WTC11 (cell line): ENCODE data around the gene TIMM13. TPM values are rescaled to one million over a fixed set of nuclear protein-coding genes. Genes with fewer than 3 reads are reported as not detected.
A peak's percentile ranks its signal among the peaks of the same experiment; 100 is the strongest.
"Not testable (repeated sequence)": the region's sequence is repeated elsewhere in the genome, so short reads cannot be mapped to it uniquely, and the experiment has no call there.

Source experiments
- ATAC-seq: fragments of 200-7000 bp; cut with Tn5 transposase; 2 replicates; pipeline ENCODE4 v1.10.0; 2021; ENCODE audit warnings: mild to moderate bottlenecking, moderate library complexity
- CTCF ChIA-PET: fragments of 300-600 bp; sonication (Branson Sonifier 250); formaldehyde crosslinking; loops from one replicate; lab custom pipeline; 2021; ENCODE audit warnings: antibody characterized with exemption; lab: Charles Lee
- POLR2A ChIA-PET: fragments of 350-600 bp; sonication (Branson Sonifier 250); formaldehyde crosslinking; loops from one replicate; lab custom pipeline; 2021; ENCODE audit warnings: antibody characterized with exemption; lab: Charles Lee
- DNase-seq: peaks from one replicate; pipeline ENCODE4 v3.0.0; 2021; ENCODE audit warnings: low spot score
- H3K27ac Mint-ChIP-seq: 2 replicates; pipeline ENCODE4 v1.8.0; 2021; ENCODE audit warnings: mixed read lengths
- H3K27me3 Mint-ChIP-seq: 2 replicates; pipeline ENCODE4 v1.8.0; 2021; ENCODE audit warnings: low read depth, mild to moderate bottlenecking, moderate library complexity, mixed read lengths
- H3K36me3 Mint-ChIP-seq: 2 replicates; pipeline ENCODE4 v1.8.0; 2021; ENCODE audit warnings: mixed read lengths
- H3K4me1 Mint-ChIP-seq: 2 replicates; pipeline ENCODE4 v1.8.0; 2022; ENCODE audit warnings: mixed read lengths
- H3K4me3 Mint-ChIP-seq: 2 replicates; pipeline ENCODE4 v1.8.0; 2021; ENCODE audit warnings: mild to moderate bottlenecking, moderate library complexity, mixed read lengths
- H3K9me3 Mint-ChIP-seq: 2 replicates; pipeline ENCODE4 v1.8.0; 2021; ENCODE audit warnings: mixed read lengths
- CBFB ChIP-seq: sonication (generic); formaldehyde crosslinking; IDR thresholded peaks from 2 replicates; pipeline ENCODE4 v1.8.1; 2022; ENCODE audit warnings: mild to moderate bottlenecking, low read depth, missing genetic modification reagents
- FOXJ3 ChIP-seq: sonication (generic); formaldehyde crosslinking; IDR thresholded peaks from 2 replicates; pipeline ENCODE4 v1.9.0; 2021; ENCODE audit warnings: missing genetic modification reagents, mild to moderate bottlenecking, borderline replicate concordance
- FOXP1 ChIP-seq: sonication (generic); formaldehyde crosslinking; IDR thresholded peaks from 2 replicates; pipeline ENCODE4 v1.8.0; 2022; ENCODE audit warnings: missing genetic modification reagents, mild to moderate bottlenecking, moderate library complexity, borderline replicate concordance
- MXD4 ChIP-seq: fragments of 250-450 bp; sonication (Bioruptor Pico); IDR thresholded peaks from 2 replicates; pipeline ENCODE4 v1.8.0; 2021; ENCODE audit warnings: mild to moderate bottlenecking, moderate library complexity, borderline replicate concordance
- NR2C2 ChIP-seq: sonication (generic); formaldehyde crosslinking; IDR thresholded peaks from 2 replicates; pipeline ENCODE4 v1.8.0; 2022; ENCODE audit warnings: mild to moderate bottlenecking, missing genetic modification reagents
- RORB ChIP-seq: fragments of 250-450 bp; sonication (Bioruptor Pico); IDR thresholded peaks from 2 replicates; pipeline ENCODE4 v1.9.0; 2021; ENCODE audit warnings: mild to moderate bottlenecking
- TEAD1 ChIP-seq: sonication (generic); formaldehyde crosslinking; IDR thresholded peaks from 2 replicates; pipeline ENCODE4 v1.8.0; 2022; ENCODE audit warnings: mild to moderate bottlenecking, missing genetic modification reagents
- TEAD4 ChIP-seq: sonication (generic); formaldehyde crosslinking; IDR thresholded peaks from 2 replicates; pipeline ENCODE4 v1.8.0; 2022; ENCODE audit warnings: mild to moderate bottlenecking, missing genetic modification reagents
- ZNF121 ChIP-seq: sonication (generic); formaldehyde crosslinking; IDR thresholded peaks from 2 replicates; pipeline ENCODE4 v1.8.0; 2023; ENCODE audit warnings: missing genetic modification reagents
- ZNF263 ChIP-seq: sonication (generic); formaldehyde crosslinking; IDR thresholded peaks from 2 replicates; pipeline ENCODE4 v1.8.1; 2022; ENCODE audit warnings: low read depth, mild to moderate bottlenecking, moderate library complexity, missing genetic modification reagents
- total RNA-seq: library from RNA; stranded (reverse); gene quantifications from 3 replicates; pipeline ENCODE4 v1.2.3, GENCODE V29; 2021
- TF ChIP-seq, protein P1 (sequence below): sonication (generic); formaldehyde crosslinking; IDR thresholded peaks from 2 replicates; pipeline ENCODE4 v1.8.1; 2023; ENCODE audit warnings: mild to moderate bottlenecking, missing genetic modification reagents
- TF ChIP-seq, protein P2 (sequence below): sonication (generic); formaldehyde crosslinking; IDR thresholded peaks from 2 replicates; pipeline ENCODE4 v1.8.0; 2022; ENCODE audit warnings: mild to moderate bottlenecking, missing genetic modification reagents
- TF ChIP-seq, protein P3 (sequence below): sonication (generic); formaldehyde crosslinking; IDR thresholded peaks from 2 replicates; pipeline ENCODE4 v1.8.0; 2022; ENCODE audit warnings: mild to moderate bottlenecking, missing genetic modification reagents
- TF ChIP-seq, protein P4 (sequence below): sonication (generic); formaldehyde crosslinking; IDR thresholded peaks from 2 replicates; pipeline ENCODE4 v1.8.1; 2023; ENCODE audit warnings: mild to moderate bottlenecking, moderate library complexity, missing genetic modification reagents
- TF ChIP-seq, protein P5 (sequence below): sonication (generic); formaldehyde crosslinking; IDR thresholded peaks from 2 replicates; pipeline ENCODE4 v1.8.0; 2023; ENCODE audit warnings: missing genetic modification reagents, mild to moderate bottlenecking, borderline replicate concordance
- TF ChIP-seq, protein P6 (sequence below): sonication (generic); formaldehyde crosslinking; IDR thresholded peaks from 2 replicates; pipeline ENCODE4 v1.8.1; 2022; ENCODE audit warnings: mild to moderate bottlenecking, moderate library complexity, missing genetic modification reagents

TIMM13 gene
- total RNA-seq, 1 experiment from 2014 or later: 342 TPM

DNA sequence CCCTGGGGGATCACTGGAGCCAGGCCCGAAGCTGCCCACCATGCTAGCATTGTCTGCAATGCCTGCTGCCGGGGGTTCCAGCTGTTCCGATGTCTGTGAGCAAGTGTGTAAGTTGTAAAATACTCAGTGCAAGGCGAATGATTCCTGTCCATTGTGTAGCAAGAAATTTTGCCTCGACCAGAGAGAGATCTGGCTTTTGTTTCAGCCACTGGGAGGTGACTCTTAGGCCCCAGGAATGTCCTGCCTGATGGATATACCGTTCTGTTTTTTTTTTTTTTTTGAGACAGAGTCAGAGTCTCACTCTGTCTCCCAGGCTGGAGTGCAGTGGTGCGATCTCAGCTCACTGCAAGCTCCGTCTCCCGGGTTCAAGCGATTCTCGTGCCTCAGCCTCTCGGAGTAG is 41.2 kb upstream of the TIMM13 start (continued):
- TF ChIP-seq, protein P1, sequence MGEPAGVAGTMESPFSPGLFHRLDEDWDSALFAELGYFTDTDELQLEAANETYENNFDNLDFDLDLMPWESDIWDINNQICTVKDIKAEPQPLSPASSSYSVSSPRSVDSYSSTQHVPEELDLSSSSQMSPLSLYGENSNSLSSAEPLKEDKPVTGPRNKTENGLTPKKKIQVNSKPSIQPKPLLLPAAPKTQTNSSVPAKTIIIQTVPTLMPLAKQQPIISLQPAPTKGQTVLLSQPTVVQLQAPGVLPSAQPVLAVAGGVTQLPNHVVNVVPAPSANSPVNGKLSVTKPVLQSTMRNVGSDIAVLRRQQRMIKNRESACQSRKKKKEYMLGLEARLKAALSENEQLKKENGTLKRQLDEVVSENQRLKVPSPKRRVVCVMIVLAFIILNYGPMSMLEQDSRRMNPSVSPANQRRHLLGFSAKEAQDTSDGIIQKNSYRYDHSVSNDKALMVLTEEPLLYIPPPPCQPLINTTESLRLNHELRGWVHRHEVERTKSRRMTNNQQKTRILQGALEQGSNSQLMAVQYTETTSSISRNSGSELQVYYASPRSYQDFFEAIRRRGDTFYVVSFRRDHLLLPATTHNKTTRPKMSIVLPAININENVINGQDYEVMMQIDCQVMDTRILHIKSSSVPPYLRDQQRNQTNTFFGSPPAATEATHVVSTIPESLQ: no peak
- TF ChIP-seq FOXJ3 (CRISPR knock-in tag): no peak
- TF ChIP-seq, all 79 proteins: peak for 0

DNA sequence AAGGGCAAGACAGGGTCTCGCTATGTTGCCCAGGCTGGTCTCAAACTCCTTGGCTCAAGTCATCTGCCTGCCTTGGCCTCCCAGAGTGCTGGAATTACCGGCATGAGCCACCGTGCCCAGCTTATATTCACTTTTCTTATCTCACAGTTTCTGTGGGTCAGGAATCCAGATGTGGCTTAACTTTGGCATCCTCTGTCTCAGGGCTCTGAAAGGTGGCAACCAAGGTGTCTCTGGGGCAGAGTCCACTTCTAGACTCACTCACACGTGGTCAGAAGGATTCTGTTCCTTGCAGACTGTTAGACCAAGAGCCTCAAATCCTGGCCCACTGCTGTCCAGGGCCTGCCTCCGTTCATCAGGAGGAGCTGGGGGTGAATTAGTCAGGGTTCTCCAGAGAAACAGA is 37.0 kb upstream of the TIMM13 start:
- H3K4me3 Mint-ChIP-seq: no peak overlapping the region
- POLR2A ChIA-PET: interaction anchor here (5.8 kb wide), 1 partner anchor 12 kb away, joined by 59 read pairs; the partner anchor contains the start of gene GADD45B
- no peak for ATAC-seq

DNA sequence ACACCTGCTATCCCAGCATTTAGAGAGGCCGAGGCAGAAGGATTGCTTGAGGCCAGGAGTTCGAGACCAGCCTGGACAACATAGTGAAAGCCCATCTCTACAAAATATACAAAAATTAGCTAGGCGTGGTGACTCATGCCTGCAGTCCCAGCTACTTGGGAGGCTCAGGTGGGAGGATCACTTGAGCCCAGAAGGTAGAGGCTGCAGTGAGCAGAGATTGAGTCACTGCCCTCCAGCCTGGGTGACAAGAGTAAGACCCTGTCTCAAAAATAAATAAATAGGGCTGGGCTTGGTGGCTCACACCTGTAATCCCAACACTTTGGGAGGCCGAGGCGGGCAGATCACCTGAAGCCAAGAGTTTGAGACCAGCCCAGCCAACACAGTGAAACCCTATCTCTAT is 36.3 kb upstream of the TIMM13 start:
- not testable (repeated sequence) for H3K9me3 Mint-ChIP-seq, DNase-seq, ATAC-seq, H3K4me1 Mint-ChIP-seq, H3K4me3 Mint-ChIP-seq, H3K36me3 Mint-ChIP-seq, H3K27me3 Mint-ChIP-seq
- ChIA-PET POLR2A (interaction anchor here (0.6 to 5.8 kb wide), 5 partner anchors 10 to 149 kb away, joined by 3 to 59 read pairs (median 9); partner anchors contain the start of genes GADD45B and TIMM13), CTCF (interaction anchor here (0.8 to 10.5 kb wide), 16 partner anchors 9 to 645 kb away, joined by 3 to 82 read pairs (median 6); partner anchors contain the start of genes GADD45B and TIMM13)
- peak overlapping the region; percentile 43; the same call in 1 of the 2 replicates for H3K27ac Mint-ChIP-seq

More for the DNA sequence above, 37.0 kb upstream of the TIMM13 start:
- peaks cover 7% of the 10 kb centered on the region for H3K4me1 Mint-ChIP-seq
- H3K27me3 Mint-ChIP-seq: no peaks in the 10 kb centered on the region
- H3K36me3 Mint-ChIP-seq: no peaks in the 10 kb centered on the region
- CTCF ChIA-PET: interaction anchor here (10.5 kb wide), 1 partner anchor 148 kb away, joined by 82 read pairs; no protein-coding TSS in a partner anchor
- H3K9me3 Mint-ChIP-seq: no peaks in the 10 kb centered on the region
- no peak overlapping the region for H3K27ac Mint-ChIP-seq
- TF ChIP-seq ZNF121 (CRISPR knock-in tag): peak; percentile 67; the same call in 1 of the 2 replicates
- no peak for TF ChIP-seq TEAD1 (CRISPR knock-in tag)
- DNase-seq: no peak

DNA sequence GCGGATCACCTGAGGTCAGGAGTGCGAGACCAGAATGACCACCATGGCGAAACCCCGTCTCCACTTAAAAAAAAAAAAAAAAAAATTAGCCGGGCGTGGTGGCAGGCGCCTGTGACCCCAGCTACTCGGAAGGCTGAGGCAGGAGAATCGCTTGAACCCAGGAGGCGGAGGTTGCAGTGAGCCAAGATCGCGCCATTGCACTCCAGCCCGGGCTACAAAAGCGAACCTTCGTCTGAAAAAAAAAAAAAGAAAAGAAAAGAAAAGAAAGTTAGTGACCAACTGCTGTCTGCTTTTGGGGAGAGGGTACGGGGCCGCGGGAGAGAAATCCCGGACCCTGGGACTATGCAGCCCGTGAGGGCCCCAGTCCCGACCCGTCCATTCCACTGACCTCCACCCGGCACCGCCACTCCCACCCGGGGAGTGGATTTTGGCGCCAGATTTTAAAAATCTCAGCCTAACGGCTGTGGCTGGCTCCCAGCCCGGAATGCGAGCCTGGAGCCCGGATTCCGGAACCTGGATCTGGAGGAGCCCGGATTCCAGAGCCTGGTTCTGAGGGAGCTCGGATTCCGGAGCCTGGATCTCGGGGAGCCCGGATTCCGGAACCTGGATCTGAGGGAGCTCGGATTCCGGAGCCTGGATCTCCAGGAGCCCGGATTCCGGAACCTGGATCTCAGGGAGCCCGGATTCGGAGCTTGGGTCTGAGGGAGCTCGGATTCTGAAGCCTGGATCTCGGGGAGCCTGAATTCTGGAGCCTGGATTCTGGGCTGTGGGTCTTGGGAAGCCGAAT is 35.4 kb upstream of the TIMM13 start:
- DNase-seq (peak; percentile 96), ATAC-seq (peak; percentile 78)
- POLR2A ChIA-PET: interaction anchor here (0.6 to 5.8 kb wide), 7 partner anchors 10 to 1144 kb away, joined by 3 to 59 read pairs (median 9); partner anchors contain the start of genes GADD45B and TIMM13
- CTCF ChIA-PET: interaction anchor here (0.7 to 10.5 kb wide), 21 partner anchors 8 to 646 kb away, joined by 3 to 82 read pairs (median 4); partner anchors contain the start of genes GADD45B and TIMM13
- H3K4me3 Mint-ChIP-seq: peak overlapping the region; percentile 77
- no peaks in the 10 kb centered on the region for H3K36me3 Mint-ChIP-seq
- peak overlapping the region; percentile 43 for H3K27ac Mint-ChIP-seq
- no peaks in the 10 kb centered on the region for H3K27me3 Mint-ChIP-seq
- H3K9me3 Mint-ChIP-seq: no peaks in the 10 kb centered on the region
- 0 out of 2 replicates have a peak, but pooled peaks cover 5% of the 10 kb centered on the region for H3K4me1 Mint-ChIP-seq
- TF ChIP-seq, protein P2, sequence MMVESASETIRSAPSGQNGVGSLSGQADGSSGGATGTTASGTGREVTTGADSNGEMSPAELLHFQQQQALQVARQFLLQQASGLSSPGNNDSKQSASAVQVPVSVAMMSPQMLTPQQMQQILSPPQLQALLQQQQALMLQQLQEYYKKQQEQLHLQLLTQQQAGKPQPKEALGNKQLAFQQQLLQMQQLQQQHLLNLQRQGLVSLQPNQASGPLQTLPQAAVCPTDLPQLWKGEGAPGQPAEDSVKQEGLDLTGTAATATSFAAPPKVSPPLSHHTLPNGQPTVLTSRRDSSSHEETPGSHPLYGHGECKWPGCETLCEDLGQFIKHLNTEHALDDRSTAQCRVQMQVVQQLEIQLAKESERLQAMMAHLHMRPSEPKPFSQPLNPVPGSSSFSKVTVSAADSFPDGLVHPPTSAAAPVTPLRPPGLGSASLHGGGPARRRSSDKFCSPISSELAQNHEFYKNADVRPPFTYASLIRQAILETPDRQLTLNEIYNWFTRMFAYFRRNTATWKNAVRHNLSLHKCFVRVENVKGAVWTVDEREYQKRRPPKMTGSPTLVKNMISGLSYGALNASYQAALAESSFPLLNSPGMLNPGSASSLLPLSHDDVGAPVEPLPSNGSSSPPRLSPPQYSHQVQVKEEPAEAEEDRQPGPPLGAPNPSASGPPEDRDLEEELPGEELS: no peak
- TF ChIP-seq MXD4 (CRISPR knock-in tag) (no peak), TEAD4 (CRISPR knock-in tag) (peak; percentile 99), FOXP1 (peak; percentile 76; the same call in 1 of the 2 replicates), RORB (CRISPR knock-in tag) (no peak), CBFB (CRISPR knock-in tag) (no peak), ZNF263 (CRISPR knock-in tag) (no peak), NR2C2 (0 out of 2 replicates have a peak, but pooled peaks have one; percentile 13)
- TF ChIP-seq, protein P3, sequence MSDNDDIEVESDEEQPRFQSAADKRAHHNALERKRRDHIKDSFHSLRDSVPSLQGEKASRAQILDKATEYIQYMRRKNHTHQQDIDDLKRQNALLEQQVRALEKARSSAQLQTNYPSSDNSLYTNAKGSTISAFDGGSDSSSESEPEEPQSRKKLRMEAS (CRISPR knock-in tag): peak; percentile 29; the same call in 1 of the 2 replicates
- TF ChIP-seq, protein P4, sequence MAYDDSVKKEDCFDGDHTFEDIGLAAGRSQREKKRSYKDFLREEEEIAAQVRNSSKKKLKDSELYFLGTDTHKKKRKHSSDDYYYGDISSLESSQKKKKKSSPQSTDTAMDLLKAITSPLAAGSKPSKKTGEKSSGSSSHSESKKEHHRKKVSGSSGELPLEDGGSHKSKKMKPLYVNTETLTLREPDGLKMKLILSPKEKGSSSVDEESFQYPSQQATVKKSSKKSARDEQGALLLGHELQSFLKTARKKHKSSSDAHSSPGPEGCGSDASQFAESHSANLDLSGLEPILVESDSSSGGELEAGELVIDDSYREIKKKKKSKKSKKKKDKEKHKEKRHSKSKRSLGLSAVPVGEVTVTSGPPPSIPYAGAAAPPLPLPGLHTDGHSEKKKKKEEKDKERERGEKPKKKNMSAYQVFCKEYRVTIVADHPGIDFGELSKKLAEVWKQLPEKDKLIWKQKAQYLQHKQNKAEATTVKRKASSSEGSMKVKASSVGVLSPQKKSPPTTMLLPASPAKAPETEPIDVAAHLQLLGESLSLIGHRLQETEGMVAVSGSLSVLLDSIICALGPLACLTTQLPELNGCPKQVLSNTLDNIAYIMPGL (CRISPR knock-in tag): peak; percentile 83
- TF ChIP-seq, protein P5, sequence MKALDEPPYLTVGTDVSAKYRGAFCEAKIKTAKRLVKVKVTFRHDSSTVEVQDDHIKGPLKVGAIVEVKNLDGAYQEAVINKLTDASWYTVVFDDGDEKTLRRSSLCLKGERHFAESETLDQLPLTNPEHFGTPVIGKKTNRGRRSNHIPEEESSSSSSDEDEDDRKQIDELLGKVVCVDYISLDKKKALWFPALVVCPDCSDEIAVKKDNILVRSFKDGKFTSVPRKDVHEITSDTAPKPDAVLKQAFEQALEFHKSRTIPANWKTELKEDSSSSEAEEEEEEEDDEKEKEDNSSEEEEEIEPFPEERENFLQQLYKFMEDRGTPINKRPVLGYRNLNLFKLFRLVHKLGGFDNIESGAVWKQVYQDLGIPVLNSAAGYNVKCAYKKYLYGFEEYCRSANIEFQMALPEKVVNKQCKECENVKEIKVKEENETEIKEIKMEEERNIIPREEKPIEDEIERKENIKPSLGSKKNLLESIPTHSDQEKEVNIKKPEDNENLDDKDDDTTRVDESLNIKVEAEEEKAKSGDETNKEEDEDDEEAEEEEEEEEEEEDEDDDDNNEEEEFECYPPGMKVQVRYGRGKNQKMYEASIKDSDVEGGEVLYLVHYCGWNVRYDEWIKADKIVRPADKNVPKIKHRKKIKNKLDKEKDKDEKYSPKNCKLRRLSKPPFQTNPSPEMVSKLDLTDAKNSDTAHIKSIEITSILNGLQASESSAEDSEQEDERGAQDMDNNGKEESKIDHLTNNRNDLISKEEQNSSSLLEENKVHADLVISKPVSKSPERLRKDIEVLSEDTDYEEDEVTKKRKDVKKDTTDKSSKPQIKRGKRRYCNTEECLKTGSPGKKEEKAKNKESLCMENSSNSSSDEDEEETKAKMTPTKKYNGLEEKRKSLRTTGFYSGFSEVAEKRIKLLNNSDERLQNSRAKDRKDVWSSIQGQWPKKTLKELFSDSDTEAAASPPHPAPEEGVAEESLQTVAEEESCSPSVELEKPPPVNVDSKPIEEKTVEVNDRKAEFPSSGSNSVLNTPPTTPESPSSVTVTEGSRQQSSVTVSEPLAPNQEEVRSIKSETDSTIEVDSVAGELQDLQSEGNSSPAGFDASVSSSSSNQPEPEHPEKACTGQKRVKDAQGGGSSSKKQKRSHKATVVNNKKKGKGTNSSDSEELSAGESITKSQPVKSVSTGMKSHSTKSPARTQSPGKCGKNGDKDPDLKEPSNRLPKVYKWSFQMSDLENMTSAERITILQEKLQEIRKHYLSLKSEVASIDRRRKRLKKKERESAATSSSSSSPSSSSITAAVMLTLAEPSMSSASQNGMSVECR (CRISPR knock-in tag): no peak
- TF ChIP-seq, protein P6, sequence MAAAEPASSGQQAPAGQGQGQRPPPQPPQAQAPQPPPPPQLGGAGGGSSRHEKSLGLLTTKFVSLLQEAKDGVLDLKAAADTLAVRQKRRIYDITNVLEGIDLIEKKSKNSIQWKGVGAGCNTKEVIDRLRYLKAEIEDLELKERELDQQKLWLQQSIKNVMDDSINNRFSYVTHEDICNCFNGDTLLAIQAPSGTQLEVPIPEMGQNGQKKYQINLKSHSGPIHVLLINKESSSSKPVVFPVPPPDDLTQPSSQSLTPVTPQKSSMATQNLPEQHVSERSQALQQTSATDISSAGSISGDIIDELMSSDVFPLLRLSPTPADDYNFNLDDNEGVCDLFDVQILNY: peak; percentile 83
